Testis (tissue), 2 donors: ENCODE data around the gene SLC39A9.

Experiments
- POLR2A ChIP-seq: fragments of 450-650 bp; IDR thresholded peaks from one replicate; pipeline ENCODE4 v1.6.1; 2017; ENCODE audit warnings: antibody characterized with exemption, mild to moderate bottlenecking, moderate library complexity
- TF ChIP-seq, protein P1 (sequence below), 3 experiments: fragments of 450-650 bp in 2 of 3; fragments of 200-600 bp in 1 of 3; sonication (generic) in 1 of 3; IDR thresholded peaks; one replicate each; pipeline ENCODE4 v1.5.1; 2016 to 2019; ENCODE audit warnings: antibody characterized with exemption in 3 of 3, mild to moderate bottlenecking in 2 of 3, moderate library complexity in 1 of 3

- TF ChIP-seq, protein P1, sequence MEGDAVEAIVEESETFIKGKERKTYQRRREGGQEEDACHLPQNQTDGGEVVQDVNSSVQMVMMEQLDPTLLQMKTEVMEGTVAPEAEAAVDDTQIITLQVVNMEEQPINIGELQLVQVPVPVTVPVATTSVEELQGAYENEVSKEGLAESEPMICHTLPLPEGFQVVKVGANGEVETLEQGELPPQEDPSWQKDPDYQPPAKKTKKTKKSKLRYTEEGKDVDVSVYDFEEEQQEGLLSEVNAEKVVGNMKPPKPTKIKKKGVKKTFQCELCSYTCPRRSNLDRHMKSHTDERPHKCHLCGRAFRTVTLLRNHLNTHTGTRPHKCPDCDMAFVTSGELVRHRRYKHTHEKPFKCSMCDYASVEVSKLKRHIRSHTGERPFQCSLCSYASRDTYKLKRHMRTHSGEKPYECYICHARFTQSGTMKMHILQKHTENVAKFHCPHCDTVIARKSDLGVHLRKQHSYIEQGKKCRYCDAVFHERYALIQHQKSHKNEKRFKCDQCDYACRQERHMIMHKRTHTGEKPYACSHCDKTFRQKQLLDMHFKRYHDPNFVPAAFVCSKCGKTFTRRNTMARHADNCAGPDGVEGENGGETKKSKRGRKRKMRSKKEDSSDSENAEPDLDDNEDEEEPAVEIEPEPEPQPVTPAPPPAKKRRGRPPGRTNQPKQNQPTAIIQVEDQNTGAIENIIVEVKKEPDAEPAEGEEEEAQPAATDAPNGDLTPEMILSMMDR (IDR thresholded peaks at IDR 0.05): no peak
- TF ChIP-seq POLR2A: no peak
Measured at GRCh38 chr14:69349091-69349777, 49.3 kb upstream of the SLC39A9 start.
